Mucosa of stomach (tissue), 1 donor: ENCODE data around the gene SAYSD1.

Experiments
- H3K27me3 ChIP-seq: one replicate; pipeline ENCODE4 v1.7.0; 2013; ENCODE audit warnings: mild to moderate bottlenecking, low read length; ENCODE audit not compliant: control insufficient read depth, insufficient read depth
- H3K36me3 ChIP-seq: one replicate; pipeline ENCODE4 v1.7.0; 2013; ENCODE audit warnings: low read length; ENCODE audit not compliant: control insufficient read depth, insufficient read depth
- H3K4me1 ChIP-seq: one replicate; pipeline ENCODE4 v1.7.0; 2013; ENCODE audit warnings: mild to moderate bottlenecking, low read length; ENCODE audit not compliant: control insufficient read depth, insufficient read depth
- H3K4me3 ChIP-seq: one replicate; pipeline ENCODE4 v1.7.0; 2013; ENCODE audit warnings: low read length
- H3K9ac ChIP-seq: one replicate; pipeline ENCODE4 v1.7.0; 2013; ENCODE audit warnings: mild to moderate bottlenecking, low read length, moderate library complexity
- H3K9me3 ChIP-seq: one replicate; pipeline ENCODE4 v1.7.0; 2013; ENCODE audit warnings: mild to moderate bottlenecking, low read length, moderate library complexity; ENCODE audit not compliant: control insufficient read depth
- donor health status: Pancreatic carcinoma.

The SAYSD1 gene

GRCh38 chr6:39085129-39085797 lies 29.7 kb downstream of the SAYSD1 start:
- no peak overlapping the region for H3K9ac ChIP-seq
- H3K4me1 ChIP-seq: no peaks in the 10 kb centered on the region
- H3K27me3 ChIP-seq: peaks cover 10% of the 10 kb centered on the region
- H3K36me3 ChIP-seq: no peaks in the 10 kb centered on the region
- no peak overlapping the region for H3K4me3 ChIP-seq
- H3K9me3 ChIP-seq: no peaks in the 10 kb centered on the region

- no peaks in the 10 kb centered on the region for H3K9me3 ChIP-seq
- H3K4me3 ChIP-seq: no peak overlapping the region
- no peak overlapping the region for H3K9ac ChIP-seq
- H3K4me1 ChIP-seq: no peaks in the 10 kb centered on the region
- peaks cover 10% of the 10 kb centered on the region for H3K27me3 ChIP-seq
- no peaks in the 10 kb centered on the region for H3K36me3 ChIP-seq
Observed at GRCh38 chr6:39084506-39084905, 30.5 kb downstream of the SAYSD1 start.

- no peak overlapping the region for H3K9ac ChIP-seq
- H3K27me3 ChIP-seq: peaks cover 10% of the 10 kb centered on the region
- H3K36me3 ChIP-seq: no peaks in the 10 kb centered on the region
- no peaks in the 10 kb centered on the region for H3K4me1 ChIP-seq
- H3K4me3 ChIP-seq: no peak overlapping the region
- no peaks in the 10 kb centered on the region for H3K9me3 ChIP-seq
Observed at GRCh38 chr6:39083231-39083634, 31.8 kb downstream of the SAYSD1 start.

- Histone ChIP-seq H3K9ac (no peak overlapping the region), H3K27me3 (peaks cover 10% of the 10 kb centered on the region), H3K9me3 (no peaks in the 10 kb centered on the region), H3K4me3 (no peak overlapping the region), H3K4me1 (no peaks in the 10 kb centered on the region), H3K36me3 (no peaks in the 10 kb centered on the region)
Observed at GRCh38 chr6:39082310-39082709, 32.7 kb downstream of the SAYSD1 start.

GRCh38 chr6:39080246-39080875 lies 34.6 kb downstream of the SAYSD1 start:
- H3K9ac ChIP-seq: no peak overlapping the region
- peaks cover 10% of the 10 kb centered on the region for H3K27me3 ChIP-seq
- H3K9me3 ChIP-seq: no peaks in the 10 kb centered on the region
- no peaks in the 10 kb centered on the region for H3K36me3 ChIP-seq
- H3K4me3 ChIP-seq: no peak overlapping the region
- peaks cover 5% of the 10 kb centered on the region for H3K4me1 ChIP-seq

- peaks cover 4% of the 10 kb centered on the region for H3K27me3 ChIP-seq
- H3K4me3 ChIP-seq: no peak overlapping the region
- peaks cover 5% of the 10 kb centered on the region for H3K4me1 ChIP-seq
- H3K9ac ChIP-seq: no peak overlapping the region
- H3K9me3 ChIP-seq: no peaks in the 10 kb centered on the region
- H3K36me3 ChIP-seq: no peaks in the 10 kb centered on the region
Observed at GRCh38 chr6:39079197-39080125, 35.5 kb downstream of the SAYSD1 start.

DNA sequence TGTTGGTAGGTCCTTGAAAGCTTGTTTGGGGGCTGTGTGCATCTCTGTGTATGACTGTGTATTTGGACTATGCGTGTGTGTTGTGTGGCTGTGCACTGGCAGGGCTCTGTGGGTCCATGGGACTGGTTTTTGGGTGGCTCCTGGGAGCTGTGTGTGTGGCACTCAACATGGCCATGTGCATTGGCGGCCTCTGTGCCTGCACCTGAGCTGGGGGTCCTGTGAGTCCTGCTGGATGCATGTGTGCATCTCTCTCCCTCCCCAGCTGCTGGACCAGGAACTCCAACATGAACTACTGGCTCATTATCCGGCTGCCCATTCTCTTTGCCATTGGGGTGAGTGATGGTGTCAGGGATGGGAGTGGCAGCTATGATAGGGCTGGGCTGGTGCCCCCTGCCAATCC lies 36.3 kb downstream of the SAYSD1 start:
- Histone ChIP-seq H3K36me3 (no peaks in the 10 kb centered on the region), H3K27me3 (peaks cover 3% of the 10 kb centered on the region), H3K4me1 (peaks cover 5% of the 10 kb centered on the region), H3K9ac (no peak overlapping the region), H3K9me3 (no peaks in the 10 kb centered on the region), H3K4me3 (no peak overlapping the region)

GRCh38 chr6:39077882-39078594 lies 36.9 kb downstream of the SAYSD1 start:
- H3K4me1 ChIP-seq: peaks cover 5% of the 10 kb centered on the region
- no peaks in the 10 kb centered on the region for H3K9me3 ChIP-seq
- no peaks in the 10 kb centered on the region for H3K36me3 ChIP-seq

GRCh38 chr6:39076623-39077535 lies 38.1 kb downstream of the SAYSD1 start:
- peaks cover 3% of the 10 kb centered on the region for H3K27me3 ChIP-seq
- no peaks in the 10 kb centered on the region for H3K36me3 ChIP-seq
- no peaks in the 10 kb centered on the region for H3K9me3 ChIP-seq
- H3K4me1 ChIP-seq: peaks cover 5% of the 10 kb centered on the region
- no peak overlapping the region for H3K4me3 ChIP-seq
- H3K9ac ChIP-seq: no peak overlapping the region

More at GRCh38 chr6:39077882-39078594, 36.9 kb downstream of the SAYSD1 start:
- no peak overlapping the region for H3K9ac ChIP-seq
- H3K27me3 ChIP-seq: peaks cover 3% of the 10 kb centered on the region
- H3K4me3 ChIP-seq: no peak overlapping the region

DNA sequence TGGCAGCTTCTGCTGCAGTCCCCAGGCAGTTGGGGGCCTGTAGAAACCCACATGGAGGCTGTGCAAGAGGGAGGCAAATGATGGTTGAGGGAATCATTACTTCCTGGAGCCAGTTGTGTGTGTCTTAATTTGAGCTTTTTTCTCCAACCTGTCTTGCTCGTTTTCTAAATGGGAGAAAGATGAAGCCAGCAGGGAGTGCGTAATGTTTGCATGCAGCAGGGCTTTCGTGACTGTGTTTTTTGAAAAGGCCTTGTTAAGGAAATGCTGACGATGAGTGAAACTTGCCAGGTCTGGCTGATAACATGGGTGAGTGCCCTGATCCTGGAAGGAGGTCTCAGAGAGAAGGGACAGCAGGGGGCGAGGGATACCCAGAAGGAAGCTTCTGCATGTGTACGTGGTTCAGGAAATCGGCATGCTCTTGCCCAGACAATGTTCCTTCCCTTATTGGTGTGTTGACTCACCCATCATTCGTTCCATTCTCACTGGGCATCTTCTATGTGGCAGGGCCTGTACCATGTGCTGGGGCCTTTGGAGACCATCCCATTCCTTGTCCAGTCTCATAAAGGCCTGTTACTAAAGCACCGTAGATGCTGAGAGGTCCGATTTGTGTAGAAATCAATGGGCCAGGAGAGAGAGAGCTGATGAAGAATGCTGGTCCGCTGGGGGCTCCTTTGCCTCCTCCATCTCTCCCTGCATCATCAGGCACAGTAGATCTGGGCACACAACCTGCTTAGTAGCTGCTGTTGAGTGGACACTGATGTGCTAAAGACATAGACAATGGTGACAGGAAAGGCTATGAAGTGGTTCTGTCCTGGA lies 39.0 kb downstream of the SAYSD1 start:
- no peak overlapping the region for H3K4me3 ChIP-seq
- H3K9me3 ChIP-seq: no peaks in the 10 kb centered on the region
- H3K9ac ChIP-seq: no peak overlapping the region
- H3K27me3 ChIP-seq: no peaks in the 10 kb centered on the region
- peaks cover 5% of the 10 kb centered on the region for H3K4me1 ChIP-seq
- H3K36me3 ChIP-seq: no peaks in the 10 kb centered on the region
